ENCODE measurements around the gene INHBB.

INHBB gene

DNA sequence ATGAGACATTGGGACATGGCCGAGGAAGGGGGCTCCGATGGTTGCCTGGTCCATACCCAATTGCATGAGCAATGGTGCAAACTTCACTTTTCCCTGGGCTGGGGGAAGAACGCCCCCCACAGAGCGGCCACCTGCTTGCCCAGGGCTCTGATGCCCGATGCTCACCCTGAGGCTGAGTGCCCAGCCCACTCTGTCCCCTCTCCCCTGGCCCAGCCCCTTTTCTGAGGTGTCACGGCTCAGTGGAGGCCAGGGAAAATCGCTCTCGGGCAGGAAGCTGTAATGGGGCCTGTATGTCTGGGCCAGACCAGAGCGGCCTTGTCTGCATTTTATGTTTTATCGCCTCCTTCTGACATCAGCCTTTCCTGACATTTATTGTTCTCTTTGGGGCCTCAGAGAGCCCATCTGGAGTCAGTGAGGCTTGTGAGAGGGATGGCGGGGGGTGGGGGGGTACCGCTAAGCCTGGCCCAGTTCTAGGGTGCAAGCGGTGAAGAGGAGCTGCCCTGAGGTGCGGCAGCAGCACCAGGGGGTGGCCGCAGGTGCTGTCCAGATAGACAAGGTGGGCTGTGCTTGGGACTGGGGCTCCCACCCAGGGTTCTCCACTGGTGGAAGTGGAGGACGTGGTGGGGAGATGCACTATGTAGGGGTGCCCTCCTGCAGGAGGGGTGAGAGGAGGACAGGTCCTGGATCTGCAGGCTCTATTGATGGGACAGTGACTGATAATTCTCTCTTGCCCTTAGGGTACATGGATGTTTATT is 46.2 kb downstream of the INHBB start:
- Histone ChIP-seq H3K36me3 (replicated peaks) (no peaks in the 10 kb centered on the region), H3K4me3 (ENCODE audit: low read depth, low read length) (no peak overlapping the region), H3K27me3 (replicated peaks) (peaks cover 9% of the 10 kb centered on the region), H3K27ac (no peak overlapping the region)
- in situ Hi-C loops (cut with HindIII; ENCODE audit: low pct_ligation_motif_present, low sequenced_read_pairs), result no loop called here
- TF ChIP-seq CTCF (IDR thresholded peaks at IDR 0.05; ENCODE audit: low read depth, low read length, missing control alignments), result no peak
- DNase-seq, result no peak

- H3K36me3 ChIP-seq (replicated peaks), result no peaks in the 10 kb centered on the region
- no peak for DNase-seq
- in situ Hi-C loops (cut with HindIII; ENCODE audit: low pct_ligation_motif_present, low sequenced_read_pairs), result no loop called here
- H3K27me3 ChIP-seq (replicated peaks), result peaks cover 6% of the 10 kb centered on the region
- no peak overlapping the region for H3K4me3 ChIP-seq (ENCODE audit: low read depth, low read length)
- no peak overlapping the region for H3K27ac ChIP-seq
- TF ChIP-seq CTCF (IDR thresholded peaks at IDR 0.05; ENCODE audit: low read depth, low read length, missing control alignments), result no peak
Observed at GRCh38 chr2:120392923-120393322, 47.0 kb downstream of the INHBB start.

DNA sequence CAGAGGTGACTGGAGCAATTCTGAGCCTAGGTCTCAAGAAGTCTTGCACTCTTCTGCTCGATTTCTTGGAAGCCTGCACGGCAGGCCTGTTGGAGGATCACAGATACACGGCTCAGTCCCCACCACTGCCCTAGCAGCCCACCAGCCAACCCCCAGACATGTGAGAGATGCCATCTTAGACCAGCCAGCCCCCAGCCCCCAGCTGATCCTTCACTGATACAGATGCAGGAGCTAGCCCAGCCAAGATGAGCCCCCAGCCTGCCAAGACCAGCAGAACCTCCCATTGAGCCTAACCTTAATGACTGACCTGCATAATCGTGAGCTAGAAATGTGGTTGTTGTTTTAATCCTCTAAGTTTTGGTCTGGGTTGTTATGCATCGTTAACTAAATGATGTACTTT is 47.5 kb downstream of the INHBB start:
- Histone ChIP-seq H3K36me3 (replicated peaks) (no peaks in the 10 kb centered on the region), H3K27me3 (replicated peaks) (peaks cover 4% of the 10 kb centered on the region), H3K4me3 (ENCODE audit: low read depth, low read length) (no peak overlapping the region), H3K27ac (no peak overlapping the region)
- no peak for DNase-seq
- in situ Hi-C loops (cut with HindIII; ENCODE audit: low pct_ligation_motif_present, low sequenced_read_pairs), result no loop called here
- no peak for TF ChIP-seq CTCF (IDR thresholded peaks at IDR 0.05; ENCODE audit: low read depth, low read length, missing control alignments)

DNA sequence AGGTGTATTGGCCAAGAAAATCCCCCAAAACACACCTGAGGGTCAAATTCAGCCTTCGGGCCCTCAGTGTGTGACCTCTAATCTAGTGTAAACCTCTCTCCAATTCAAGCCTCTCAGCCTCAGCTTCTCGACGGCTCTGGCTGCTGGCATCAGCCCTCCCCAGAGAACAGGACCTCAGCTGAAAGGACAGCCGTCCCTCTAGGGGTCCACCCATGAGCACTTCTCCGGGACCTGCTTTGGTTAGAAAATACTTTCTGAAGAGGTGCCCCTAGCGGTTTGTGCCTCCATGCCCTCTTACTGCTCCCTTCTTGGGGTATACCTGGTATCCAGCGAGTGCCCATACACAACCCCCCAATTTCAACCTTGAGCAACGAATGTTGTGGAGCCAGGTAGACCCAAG is 48.8 kb downstream of the INHBB start:
- no peak overlapping the region for H3K4me3 ChIP-seq (ENCODE audit: low read depth, low read length)
- peaks cover 4% of the 10 kb centered on the region for H3K27me3 ChIP-seq (replicated peaks)
- TF ChIP-seq CTCF (IDR thresholded peaks at IDR 0.05; ENCODE audit: low read depth, low read length, missing control alignments), result no peak
- H3K27ac ChIP-seq, result no peak overlapping the region
- no peaks in the 10 kb centered on the region for H3K36me3 ChIP-seq (replicated peaks)
- DNase-seq, result no peak
- in situ Hi-C loops (cut with HindIII; ENCODE audit: low pct_ligation_motif_present, low sequenced_read_pairs), result no loop called here

- no peak for TF ChIP-seq CTCF (IDR thresholded peaks at IDR 0.05; ENCODE audit: low read depth, low read length, missing control alignments)
Observed at GRCh38 chr2:120395221-120396012, 49.5 kb downstream of the INHBB start.

More at GRCh38 chr2:120395221-120396012, 49.5 kb downstream of the INHBB start:
- no peak overlapping the region for H3K4me3 ChIP-seq (ENCODE audit: low read depth, low read length)
- DNase-seq, result no peak
- no peaks in the 10 kb centered on the region for H3K36me3 ChIP-seq (replicated peaks)
- no peak overlapping the region for H3K27ac ChIP-seq
- in situ Hi-C loops (cut with HindIII; ENCODE audit: low pct_ligation_motif_present, low sequenced_read_pairs), result no loop called here
- H3K27me3 ChIP-seq (replicated peaks), result peaks cover 5% of the 10 kb centered on the region
